ENCODE data around the gene MIER1.

MIER1 gene

DNA sequence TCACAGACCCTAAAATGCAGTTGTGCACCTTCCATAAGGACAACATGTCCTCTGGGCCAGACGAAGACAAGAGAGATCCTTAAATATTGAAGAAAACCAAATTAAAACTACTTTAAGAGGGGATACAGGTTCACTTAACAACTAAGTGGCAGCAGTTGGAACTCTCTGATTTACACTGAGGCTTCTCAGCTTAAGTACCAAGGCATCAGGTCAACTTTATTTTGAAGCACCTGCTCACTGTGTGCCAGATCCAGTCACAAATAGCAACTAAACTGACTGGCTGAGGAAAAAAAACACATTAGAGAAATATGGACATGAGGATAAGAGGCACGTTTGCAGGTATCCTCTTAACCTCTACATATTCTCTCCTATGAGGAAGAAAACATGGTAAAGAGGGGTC is 96.0 kb downstream of the MIER1 start:
- H3K4me3 ChIP-seq (ENCODE audit: control insufficient read depth, low read depth, low read length), result no peak overlapping the region
- no peak for DNase-seq (ENCODE audit: low read depth)
- no peak for TF ChIP-seq CTCF (conservative IDR thresholded peaks at IDR 0.05; ENCODE audit: control insufficient read depth, insufficient read depth, low read depth, low read length)

GRCh38 chr1:67029472-67029871 is 104.7 kb downstream of the MIER1 start:
- no peak for DNase-seq (ENCODE audit: low read depth)
- no peak overlapping the region for H3K4me3 ChIP-seq (ENCODE audit: control insufficient read depth, low read depth, low read length)
- TF ChIP-seq CTCF (conservative IDR thresholded peaks at IDR 0.05; ENCODE audit: control insufficient read depth, insufficient read depth, low read depth, low read length), result no peak

- H3K4me3 ChIP-seq (ENCODE audit: control insufficient read depth, low read depth, low read length), result no peak overlapping the region
- no peak for DNase-seq (ENCODE audit: low read depth)
Observed at GRCh38 chr1:67031121-67031858, 106.5 kb downstream of the MIER1 start.

GRCh38 chr1:67031859-67032247 is 107.1 kb downstream of the MIER1 start:
- no peak for TF ChIP-seq CTCF (conservative IDR thresholded peaks at IDR 0.05; ENCODE audit: control insufficient read depth, insufficient read depth, low read depth, low read length)
- DNase-seq (ENCODE audit: low read depth), result no peak
- H3K4me3 ChIP-seq (ENCODE audit: control insufficient read depth, low read depth, low read length), result no peak overlapping the region

More at GRCh38 chr1:67031121-67031858, 106.5 kb downstream of the MIER1 start:
- no peak for TF ChIP-seq CTCF (conservative IDR thresholded peaks at IDR 0.05; ENCODE audit: control insufficient read depth, insufficient read depth, low read depth, low read length)

Measured in fibroblast of mammary gland (primary cell).